ENCODE data around the gene TMCO6. TPM values are rescaled to one million over a fixed set of nuclear protein-coding genes. Genes with fewer than 3 reads are reported as not detected.

The TMCO6 gene
- total RNA-seq, 1 donor from 2014 or later, result 17.8 TPM

GRCh38 chr5:140627972-140628371, 11.3 kb upstream of the TMCO6 start:
- Histone ChIP-seq H2AFZ (replicated peaks) (no peak overlapping the region), H3K9me3 (ENCODE audit: low read depth) (peaks cover 13% of the 10 kb centered on the region), H3K36me3 (no peaks in the 10 kb centered on the region), H3K4me1 (no peaks in the 10 kb centered on the region), H3K27me3 (no peaks in the 10 kb centered on the region), H3K4me2 (no peak overlapping the region), H3K79me2 (ENCODE audit: low read depth) (no peaks in the 10 kb centered on the region), H4K20me1 (ENCODE audit: low read depth) (no peaks in the 10 kb centered on the region), H3K4me3 (no peak overlapping the region), H3F3A (ENCODE audit: low read depth) (no peaks in the 10 kb centered on the region), H3K27ac (no peak overlapping the region), H3K9ac (no peak overlapping the region)
- TF ChIP-seq EZH2 (IDR thresholded peaks at IDR 0.05) (no peak), EZH2phosphoT487 (IDR thresholded peaks at IDR 0.05) (no peak)
- TF ChIP-seq, protein P1, sequence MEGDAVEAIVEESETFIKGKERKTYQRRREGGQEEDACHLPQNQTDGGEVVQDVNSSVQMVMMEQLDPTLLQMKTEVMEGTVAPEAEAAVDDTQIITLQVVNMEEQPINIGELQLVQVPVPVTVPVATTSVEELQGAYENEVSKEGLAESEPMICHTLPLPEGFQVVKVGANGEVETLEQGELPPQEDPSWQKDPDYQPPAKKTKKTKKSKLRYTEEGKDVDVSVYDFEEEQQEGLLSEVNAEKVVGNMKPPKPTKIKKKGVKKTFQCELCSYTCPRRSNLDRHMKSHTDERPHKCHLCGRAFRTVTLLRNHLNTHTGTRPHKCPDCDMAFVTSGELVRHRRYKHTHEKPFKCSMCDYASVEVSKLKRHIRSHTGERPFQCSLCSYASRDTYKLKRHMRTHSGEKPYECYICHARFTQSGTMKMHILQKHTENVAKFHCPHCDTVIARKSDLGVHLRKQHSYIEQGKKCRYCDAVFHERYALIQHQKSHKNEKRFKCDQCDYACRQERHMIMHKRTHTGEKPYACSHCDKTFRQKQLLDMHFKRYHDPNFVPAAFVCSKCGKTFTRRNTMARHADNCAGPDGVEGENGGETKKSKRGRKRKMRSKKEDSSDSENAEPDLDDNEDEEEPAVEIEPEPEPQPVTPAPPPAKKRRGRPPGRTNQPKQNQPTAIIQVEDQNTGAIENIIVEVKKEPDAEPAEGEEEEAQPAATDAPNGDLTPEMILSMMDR (IDR thresholded peaks at IDR 0.05), result no peak
- H3K4me1 Mint-ChIP-seq, result no peaks in the 10 kb centered on the region
- peaks cover 2% of the 10 kb centered on the region for H3K36me3 Mint-ChIP-seq
- H3K9me3 Mint-ChIP-seq, result peaks cover 22% of the 10 kb centered on the region
- H3K4me3 Mint-ChIP-seq, result no peak overlapping the region
- no peak for DNase-seq (ENCODE audit: low spot score)
- peaks cover 9% of the 10 kb centered on the region for H3K27me3 Mint-ChIP-seq (ENCODE audit: insufficient read depth, low read depth)
- no peak overlapping the region for H3K27ac Mint-ChIP-seq

- no peak for DNase-seq (ENCODE audit: low spot score)
- H3K4me3 ChIP-seq, result no peak overlapping the region
These were observed 10.5 kb upstream of the TMCO6 start for GRCh38 chr5:140628711-140629110.

DNA sequence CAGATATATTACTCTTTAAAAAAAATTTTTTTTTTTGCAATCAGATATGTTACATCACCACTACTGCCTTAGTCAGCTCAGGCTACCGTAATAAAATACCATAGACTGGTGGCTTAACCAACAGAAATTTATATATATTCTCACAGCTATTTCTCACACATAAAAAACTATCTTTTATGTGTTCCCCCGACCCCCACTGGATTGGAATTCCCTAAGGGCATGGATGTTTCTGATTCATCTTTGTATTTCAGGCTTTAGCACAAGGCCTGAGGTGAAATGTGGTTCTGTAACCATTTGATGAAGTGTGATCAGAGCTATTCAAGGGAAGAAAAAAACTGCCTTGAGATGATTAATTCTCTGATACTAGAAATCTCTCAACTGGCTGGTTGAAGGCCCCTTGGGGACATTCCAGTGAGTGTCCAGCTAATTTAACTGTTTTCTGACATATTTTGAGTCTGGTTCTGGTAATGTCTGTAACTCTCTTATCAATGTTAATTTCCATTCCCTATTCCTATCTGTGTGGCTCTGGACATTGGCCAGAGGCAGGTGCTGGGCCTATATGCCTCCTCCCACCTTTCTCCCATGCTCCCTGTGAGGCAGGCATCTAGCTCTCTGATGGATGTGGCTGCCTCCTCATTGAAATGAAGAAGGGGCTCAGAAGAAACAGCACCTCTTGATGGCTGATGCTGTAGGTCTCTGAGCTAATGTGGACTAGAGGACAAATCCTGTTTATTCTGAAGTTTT, 8.8 kb upstream of the TMCO6 start:
- H3K4me3 ChIP-seq, result no peak overlapping the region
- H3K79me2 ChIP-seq (ENCODE audit: low read depth), result no peaks in the 10 kb centered on the region
- H3K4me2 ChIP-seq, result no peak overlapping the region
- DNase-seq (ENCODE audit: low spot score), result no peak
- no peak overlapping the region for H3K9ac ChIP-seq
- no peaks in the 10 kb centered on the region for H3F3A ChIP-seq (ENCODE audit: low read depth)
- peaks cover 5% of the 10 kb centered on the region for H3K36me3 Mint-ChIP-seq
- no peaks in the 10 kb centered on the region for H3K4me1 Mint-ChIP-seq
- H4K20me1 ChIP-seq (ENCODE audit: low read depth), result no peaks in the 10 kb centered on the region
- H3K27me3 Mint-ChIP-seq (ENCODE audit: insufficient read depth, low read depth), result peaks cover 5% of the 10 kb centered on the region
- TF ChIP-seq EZH2 (IDR thresholded peaks at IDR 0.05) (no peak), EZH2phosphoT487 (IDR thresholded peaks at IDR 0.05) (no peak)
- TF ChIP-seq, protein P1 (IDR thresholded peaks at IDR 0.05), result no peak
- peaks cover 13% of the 10 kb centered on the region for H3K9me3 ChIP-seq (ENCODE audit: low read depth)
- H2AFZ ChIP-seq (replicated peaks), result no peak overlapping the region
- H3K36me3 ChIP-seq, result no peaks in the 10 kb centered on the region
- H3K27ac ChIP-seq, result no peak overlapping the region
- H3K27ac Mint-ChIP-seq, result no peak overlapping the region
- H3K4me1 ChIP-seq, result no peaks in the 10 kb centered on the region
- peaks cover 30% of the 10 kb centered on the region for H3K9me3 Mint-ChIP-seq
- H3K27me3 ChIP-seq, result no peaks in the 10 kb centered on the region
- no peak overlapping the region for H3K4me3 Mint-ChIP-seq

More at GRCh38 chr5:140628711-140629110, 10.5 kb upstream of the TMCO6 start:
- Mint-ChIP-seq H3K27me3 (ENCODE audit: insufficient read depth, low read depth) (peaks cover 8% of the 10 kb centered on the region), H3K9me3 (peaks cover 27% of the 10 kb centered on the region), H3K36me3 (peaks cover 2% of the 10 kb centered on the region), H3K27ac (no peak overlapping the region), H3K4me1 (no peaks in the 10 kb centered on the region), H3K4me3 (no peak overlapping the region)
- H3K4me2 ChIP-seq, result no peak overlapping the region
- no peaks in the 10 kb centered on the region for H3K36me3 ChIP-seq
- no peaks in the 10 kb centered on the region for H3K27me3 ChIP-seq
- no peaks in the 10 kb centered on the region for H4K20me1 ChIP-seq (ENCODE audit: low read depth)
- no peaks in the 10 kb centered on the region for H3K79me2 ChIP-seq (ENCODE audit: low read depth)
- no peak overlapping the region for H3K27ac ChIP-seq
- H3K4me1 ChIP-seq, result no peaks in the 10 kb centered on the region
- TF ChIP-seq EZH2phosphoT487 (IDR thresholded peaks at IDR 0.05) (no peak), EZH2 (IDR thresholded peaks at IDR 0.05) (no peak)
- TF ChIP-seq, protein P1 (IDR thresholded peaks at IDR 0.05), result no peak
- H2AFZ ChIP-seq (replicated peaks), result no peak overlapping the region
- no peaks in the 10 kb centered on the region for H3F3A ChIP-seq (ENCODE audit: low read depth)
- peaks cover 13% of the 10 kb centered on the region for H3K9me3 ChIP-seq (ENCODE audit: low read depth)
- H3K9ac ChIP-seq, result no peak overlapping the region
